C4-2B (cell line): ENCODE results near the gene MACROH2A2.

Source experiments
- ZFX ChIP-seq: fragments of 450-650 bp; IDR thresholded peaks from 2 replicates; pipeline ENCODE4 v1.6.1; 2017
- TF ChIP-seq, protein P1 (sequence below): fragments of 450-650 bp; conservative IDR thresholded peaks from 2 replicates; pipeline ENCODE4 v1.5.1; 2017; ENCODE audit warnings: mild to moderate bottlenecking

GRCh38 chr10:70052462-70053217 lies at the start of gene MACROH2A2:
- TF ChIP-seq, protein P1, sequence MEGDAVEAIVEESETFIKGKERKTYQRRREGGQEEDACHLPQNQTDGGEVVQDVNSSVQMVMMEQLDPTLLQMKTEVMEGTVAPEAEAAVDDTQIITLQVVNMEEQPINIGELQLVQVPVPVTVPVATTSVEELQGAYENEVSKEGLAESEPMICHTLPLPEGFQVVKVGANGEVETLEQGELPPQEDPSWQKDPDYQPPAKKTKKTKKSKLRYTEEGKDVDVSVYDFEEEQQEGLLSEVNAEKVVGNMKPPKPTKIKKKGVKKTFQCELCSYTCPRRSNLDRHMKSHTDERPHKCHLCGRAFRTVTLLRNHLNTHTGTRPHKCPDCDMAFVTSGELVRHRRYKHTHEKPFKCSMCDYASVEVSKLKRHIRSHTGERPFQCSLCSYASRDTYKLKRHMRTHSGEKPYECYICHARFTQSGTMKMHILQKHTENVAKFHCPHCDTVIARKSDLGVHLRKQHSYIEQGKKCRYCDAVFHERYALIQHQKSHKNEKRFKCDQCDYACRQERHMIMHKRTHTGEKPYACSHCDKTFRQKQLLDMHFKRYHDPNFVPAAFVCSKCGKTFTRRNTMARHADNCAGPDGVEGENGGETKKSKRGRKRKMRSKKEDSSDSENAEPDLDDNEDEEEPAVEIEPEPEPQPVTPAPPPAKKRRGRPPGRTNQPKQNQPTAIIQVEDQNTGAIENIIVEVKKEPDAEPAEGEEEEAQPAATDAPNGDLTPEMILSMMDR, result peak; percentile 41
- no peak for TF ChIP-seq ZFX
